Mesendoderm (in vitro differentiated cells): ENCODE data around the gene ZDHHC13.

Experiments
- DNase-seq: peaks from one replicate; pipeline ENCODE4 v3.0.0; 2013
- H2AK5ac ChIP-seq: 2 replicates; pipeline ENCODE4 v1.6.1; 2013; ENCODE audit warnings: low read length, inconsistent platforms
- H2BK120ac ChIP-seq: 2 replicates; pipeline ENCODE4 v1.6.1; 2013; ENCODE audit warnings: low read depth, mild to moderate bottlenecking, low read length, moderate library complexity, mixed read lengths
- H2BK15ac ChIP-seq: replicated peaks from 2 replicates; pipeline ENCODE4 v1.6.1; 2013; ENCODE audit warnings: low read depth, mild to moderate bottlenecking, moderate library complexity
- H2BK5ac ChIP-seq: 2 replicates; pipeline ENCODE4 v1.6.1; 2013; ENCODE audit warnings: low read length, inconsistent platforms
- H3K18ac ChIP-seq: 2 replicates; pipeline ENCODE4 v1.6.1; 2013; ENCODE audit warnings: mild to moderate bottlenecking, low read length, mixed read lengths
- H3K23ac ChIP-seq: one replicate; pipeline ENCODE4 v1.6.1; 2013; ENCODE audit warnings: low read length
- H3K27ac ChIP-seq: 2 replicates; pipeline ENCODE4 v1.5.1; 2013; ENCODE audit warnings: low read depth, mild to moderate bottlenecking, inconsistent platforms, low read length, moderate library complexity
- H3K27me3 ChIP-seq: 2 replicates; pipeline ENCODE4 v1.6.1; 2013; ENCODE audit warnings: low read length, control low read depth, mild to moderate bottlenecking, inconsistent platforms; ENCODE audit not compliant: insufficient read depth, poor library complexity
- H3K36me3 ChIP-seq: 2 replicates; pipeline ENCODE4 v1.6.1; 2013; ENCODE audit warnings: low read length, inconsistent platforms; ENCODE audit not compliant: control insufficient read depth, insufficient read depth
- H3K4ac ChIP-seq: one replicate; pipeline ENCODE4 v1.6.1; 2013; ENCODE audit warnings: low read depth, mild to moderate bottlenecking, low read length, moderate library complexity
- H3K4me1 ChIP-seq: 2 replicates; pipeline ENCODE4 v1.6.1; 2013; ENCODE audit warnings: low read depth, low read length, inconsistent platforms; ENCODE audit not compliant: control insufficient read depth
- H3K4me2 ChIP-seq: 2 replicates; pipeline ENCODE4 v1.6.1; 2013; ENCODE audit warnings: low read length
- H3K4me3 ChIP-seq: 2 replicates; pipeline ENCODE4 v1.5.1; 2013; ENCODE audit warnings: mild to moderate bottlenecking, low read length
- H3K56ac ChIP-seq: one replicate; pipeline ENCODE4 v1.6.1; 2013; ENCODE audit warnings: low read length
- H3K79me1 ChIP-seq: 2 replicates; pipeline ENCODE4 v1.6.1; 2013; ENCODE audit warnings: low read length, inconsistent platforms
- H3K79me2 ChIP-seq: 2 replicates; pipeline ENCODE4 v1.6.1; 2013; ENCODE audit warnings: mild to moderate bottlenecking, low read length; ENCODE audit not compliant: control insufficient read depth, insufficient read depth
- H3K9ac ChIP-seq: 2 replicates; pipeline ENCODE4 v1.6.1; 2013; ENCODE audit warnings: low read length, inconsistent platforms
- H4K5ac ChIP-seq: one replicate; pipeline ENCODE4 v1.6.1; 2013; ENCODE audit warnings: low read length
- H4K8ac ChIP-seq: one replicate; pipeline ENCODE4 v1.6.1; 2013; ENCODE audit warnings: low read depth, mild to moderate bottlenecking, control low read depth, low read length, moderate library complexity
- WGBS: extraction: QIAGEN DNeasy Blood & Tissue Kit; methylation state at CpG from one replicate; pipeline ENCODE4 v1.1.7; 2013; ENCODE audit warnings: low lambda C conversion rate, missing lambda C conversion rate; ENCODE audit not compliant: insufficient coverage; ENCODE audit errors: extremely low coverage; 5-methylcytosine and 5-hydroxymethylcytosine counted together

The ZDHHC13 gene

DNA sequence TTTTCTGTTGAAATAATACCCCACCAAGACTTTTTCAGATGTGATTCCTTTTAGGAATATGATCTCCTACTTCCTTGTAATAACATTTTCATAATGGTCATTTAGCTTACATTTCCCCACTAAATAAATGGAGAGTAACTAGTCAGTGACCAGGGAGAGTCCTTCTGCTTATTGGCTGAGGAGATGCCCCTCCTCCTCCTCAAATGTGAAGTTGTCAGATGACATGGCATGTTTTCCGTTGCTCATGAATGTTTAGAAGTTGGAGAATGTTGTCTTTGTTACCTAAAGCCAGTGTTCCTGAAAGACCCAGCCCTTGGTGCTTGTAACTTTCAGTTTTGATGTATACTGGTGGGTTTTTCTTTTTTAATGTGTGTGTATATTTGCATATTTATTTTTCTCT lies 46.6 kb downstream of the ZDHHC13 start:
- Histone ChIP-seq H2BK120ac (no peak overlapping the region), H3K27ac (no peak overlapping the region), H3K56ac (no peak overlapping the region), H2AK5ac (no peak overlapping the region), H3K4me2 (no peak overlapping the region), H3K27me3 (no peaks in the 10 kb centered on the region), H2BK5ac (no peak overlapping the region), H3K4me3 (no peak overlapping the region), H3K4ac (no peak overlapping the region), H4K8ac (no peak overlapping the region), H4K5ac (no peak overlapping the region), H3K4me1 (no peaks in the 10 kb centered on the region), H3K79me2 (no peaks in the 10 kb centered on the region), H3K18ac (no peak overlapping the region), H3K79me1 (no peaks in the 10 kb centered on the region), H3K9ac (no peak overlapping the region), H2BK15ac (no peak overlapping the region), H3K36me3 (no peaks in the 10 kb centered on the region), H3K23ac (no peak overlapping the region)
- WGBS = no CpG with 5 or more reads among the region's 1 CpG
- peak; percentile 28 for DNase-seq

DNA sequence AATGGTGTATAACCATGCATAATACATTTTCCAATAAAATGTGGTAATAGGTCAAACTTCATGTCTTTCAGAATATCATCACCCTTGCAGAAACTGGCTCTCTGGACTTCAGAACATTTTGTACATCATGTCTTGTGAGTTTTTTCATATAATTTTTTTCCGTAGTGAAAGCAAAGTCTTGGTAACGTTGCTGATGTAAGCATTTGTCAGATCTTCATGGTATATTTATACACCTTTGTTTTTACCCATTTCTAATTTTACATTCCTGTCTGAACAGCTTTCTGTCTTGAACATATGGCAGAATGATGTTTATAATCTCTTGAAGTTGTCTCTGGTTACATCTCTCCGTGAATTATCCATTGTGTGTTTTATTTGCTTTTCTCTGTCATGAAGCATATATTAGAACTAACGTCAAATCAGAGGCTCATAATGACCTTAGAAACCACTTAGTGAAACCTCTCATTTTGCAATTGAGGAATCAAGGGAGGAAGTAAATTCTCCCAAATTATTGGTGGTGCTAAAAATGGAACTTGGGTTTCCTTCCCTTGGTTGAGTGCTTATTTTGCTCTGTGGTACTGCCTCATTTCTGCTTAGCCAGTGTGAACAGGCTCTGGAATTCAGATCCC lies 47.4 kb downstream of the ZDHHC13 start:
- no CpG with 5 or more reads among the region's 4 CpGs for WGBS
- H3K9ac ChIP-seq = no peak overlapping the region
- no peak overlapping the region for H3K56ac ChIP-seq
- H3K4me1 ChIP-seq = no peaks in the 10 kb centered on the region
- no peak overlapping the region for H2AK5ac ChIP-seq
- H3K4me3 ChIP-seq = no peak overlapping the region
- no peak overlapping the region for H3K4me2 ChIP-seq
- DNase-seq = no peak
- H3K4ac ChIP-seq = no peak overlapping the region
- no peaks in the 10 kb centered on the region for H3K79me2 ChIP-seq
- H2BK5ac ChIP-seq = no peak overlapping the region
- H3K79me1 ChIP-seq = no peaks in the 10 kb centered on the region
- H4K5ac ChIP-seq = no peak overlapping the region
- no peak overlapping the region for H3K23ac ChIP-seq
- H3K18ac ChIP-seq = no peak overlapping the region
- no peak overlapping the region for H4K8ac ChIP-seq
- H3K27ac ChIP-seq = no peak overlapping the region
- no peaks in the 10 kb centered on the region for H3K27me3 ChIP-seq
- H3K36me3 ChIP-seq = no peaks in the 10 kb centered on the region
- no peak overlapping the region for H2BK15ac ChIP-seq
- H2BK120ac ChIP-seq = no peak overlapping the region

DNA sequence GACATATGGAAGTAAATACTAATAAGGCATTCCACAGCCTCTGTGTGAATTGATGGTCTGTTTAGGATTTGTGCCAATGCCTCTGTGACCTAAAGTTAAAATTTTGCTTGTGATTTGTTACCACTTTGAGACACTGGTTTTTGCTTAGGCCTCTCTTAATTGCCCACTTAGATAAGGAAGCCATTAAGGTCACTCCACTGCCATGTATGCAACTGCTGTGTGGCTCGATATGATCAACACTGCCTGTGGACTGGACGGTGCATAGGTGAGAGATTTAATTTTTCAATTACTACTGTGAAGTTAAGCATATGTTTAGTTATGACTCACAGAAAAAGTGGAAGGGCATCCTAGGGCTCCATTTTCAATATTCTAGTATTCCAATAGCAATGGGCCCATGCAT lies 47.9 kb downstream of the ZDHHC13 start:
- H3K4me1 ChIP-seq = no peaks in the 10 kb centered on the region
- H3K18ac ChIP-seq = no peak overlapping the region
- no CpG with 5 or more reads among the region's 2 CpGs for WGBS
- no peak overlapping the region for H2AK5ac ChIP-seq
- no peaks in the 10 kb centered on the region for H3K27me3 ChIP-seq
- H3K27ac ChIP-seq = no peak overlapping the region
- H3K56ac ChIP-seq = no peak overlapping the region
- H3K79me1 ChIP-seq = no peaks in the 10 kb centered on the region
- no peak overlapping the region for H4K5ac ChIP-seq
- H2BK5ac ChIP-seq = no peak overlapping the region
- H3K79me2 ChIP-seq = no peaks in the 10 kb centered on the region
- no peak overlapping the region for H3K4me2 ChIP-seq
- H4K8ac ChIP-seq = no peak overlapping the region
- no peak overlapping the region for H3K9ac ChIP-seq
- H2BK15ac ChIP-seq = no peak overlapping the region
- H3K4ac ChIP-seq = no peak overlapping the region
- no peak for DNase-seq
- no peak overlapping the region for H3K23ac ChIP-seq
- no peaks in the 10 kb centered on the region for H3K36me3 ChIP-seq
- no peak overlapping the region for H2BK120ac ChIP-seq
- H3K4me3 ChIP-seq = no peak overlapping the region

DNA sequence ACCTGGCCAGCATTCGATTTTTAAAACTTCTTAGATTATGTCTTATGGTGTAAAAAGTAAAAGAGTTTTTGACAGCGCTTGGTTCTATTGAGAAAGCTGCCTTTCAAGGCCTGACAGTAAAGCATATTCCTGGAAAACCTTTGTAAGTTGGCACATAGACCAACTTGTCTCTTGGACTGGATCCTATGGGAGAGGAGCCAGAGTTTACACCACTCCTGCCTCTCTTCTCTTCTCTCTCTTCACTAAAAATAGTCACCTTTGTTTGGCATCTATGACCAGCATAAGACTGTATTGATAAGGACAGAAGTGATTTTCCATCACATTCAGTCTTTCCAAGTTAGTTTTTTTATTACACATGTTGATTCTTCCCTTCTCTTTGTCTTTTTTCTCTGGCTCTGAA lies 51.1 kb downstream of the ZDHHC13 start:
- no peak overlapping the region for H3K4me3 ChIP-seq
- no peaks in the 10 kb centered on the region for H3K79me1 ChIP-seq
- H3K18ac ChIP-seq = no peak overlapping the region
- no peak overlapping the region for H4K5ac ChIP-seq
- no peaks in the 10 kb centered on the region for H3K27me3 ChIP-seq
- no peak overlapping the region for H2BK15ac ChIP-seq
- H3K4me1 ChIP-seq = no peaks in the 10 kb centered on the region
- H2BK120ac ChIP-seq = no peak overlapping the region
- H3K36me3 ChIP-seq = no peaks in the 10 kb centered on the region
- H3K4ac ChIP-seq = no peak overlapping the region
- no peak for DNase-seq
- H3K79me2 ChIP-seq = no peaks in the 10 kb centered on the region
- no peak overlapping the region for H3K56ac ChIP-seq
- H3K4me2 ChIP-seq = no peak overlapping the region
- H3K23ac ChIP-seq = no peak overlapping the region
- no peak overlapping the region for H2AK5ac ChIP-seq
- no peak overlapping the region for H3K27ac ChIP-seq
- no CpG with 5 or more reads among the region's 2 CpGs for WGBS
- H4K8ac ChIP-seq = no peak overlapping the region
- H3K9ac ChIP-seq = no peak overlapping the region
- H2BK5ac ChIP-seq = no peak overlapping the region

DNA sequence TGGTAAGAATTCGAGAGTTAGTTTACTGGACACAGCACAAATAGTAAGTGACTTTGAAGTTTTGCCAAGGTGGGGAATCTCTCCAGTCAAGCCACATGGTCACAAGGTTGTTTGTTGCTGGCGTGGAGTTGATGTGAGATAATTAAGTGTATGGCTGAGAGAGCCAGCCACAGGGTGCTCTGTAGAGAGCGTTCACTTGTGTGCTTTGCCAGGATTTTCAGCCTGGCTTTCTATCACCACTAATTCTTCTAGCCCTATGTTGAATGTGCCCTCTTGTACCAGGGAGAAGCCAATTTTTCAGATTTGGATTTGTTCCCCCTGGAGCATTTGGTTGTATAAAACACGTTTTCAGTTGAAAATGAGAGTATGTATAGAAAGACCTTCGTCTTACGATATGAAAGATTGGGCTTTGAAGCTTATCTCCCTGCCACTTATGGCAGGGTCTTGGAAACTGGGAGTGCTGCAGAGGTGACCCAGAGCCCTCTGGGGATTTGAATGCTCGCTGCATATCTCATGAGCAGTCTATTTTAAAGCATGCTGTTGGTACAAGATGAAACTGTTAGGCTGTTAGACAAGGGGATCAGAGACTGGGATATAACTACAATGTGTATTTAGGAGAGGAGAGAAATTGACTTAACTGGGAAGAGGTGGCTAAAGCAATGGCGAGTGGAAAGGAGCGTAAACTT lies 56.2 kb downstream of the ZDHHC13 start:
- no CpG with 5 or more reads among the region's 9 CpGs for WGBS
- H3K79me1 ChIP-seq = no peaks in the 10 kb centered on the region
- no peak overlapping the region for H3K18ac ChIP-seq
- no peak overlapping the region for H2BK15ac ChIP-seq
- H3K27ac ChIP-seq = no peak overlapping the region
- no peaks in the 10 kb centered on the region for H3K36me3 ChIP-seq
- H3K79me2 ChIP-seq = no peaks in the 10 kb centered on the region
- H4K5ac ChIP-seq = no peak overlapping the region
- H2BK120ac ChIP-seq = no peak overlapping the region
- no peak overlapping the region for H3K4me2 ChIP-seq
- no peak for DNase-seq
- H2AK5ac ChIP-seq = no peak overlapping the region
- H3K23ac ChIP-seq = no peak overlapping the region
- H4K8ac ChIP-seq = no peak overlapping the region
- H3K4ac ChIP-seq = no peak overlapping the region
- no peak overlapping the region for H2BK5ac ChIP-seq
- no peak overlapping the region for H3K4me3 ChIP-seq
- no peaks in the 10 kb centered on the region for H3K27me3 ChIP-seq
- no peak overlapping the region for H3K56ac ChIP-seq
- no peaks in the 10 kb centered on the region for H3K4me1 ChIP-seq
- no peak overlapping the region for H3K9ac ChIP-seq
